ENCODE measurements around the gene ACACA. TPM values are rescaled to one million over a fixed set of nuclear protein-coding genes. Genes with fewer than 3 reads are reported as not detected.

The ACACA gene
- total and polyA plus RNA-seq, 2 donors (not counting 3 experiments of a cell fraction or from before 2014, with no cell fraction given): 55.3 to 124 TPM

GRCh38 chr17:37207103-37207502, 199.5 kb downstream of the ACACA start:
- CTCF ChIA-PET: no interaction called here
- H3K36me3 ChIP-seq (ENCODE audit: control insufficient read depth in 2 of 2, extremely low read depth in 1 of 2, insufficient read depth in 2 of 2, low read length in 2 of 2): peaks cover 3 to 28% of the 10 kb centered on the region in 2 experiments
- H3K4me3 ChIP-seq (replicated peaks in 1 of 3; ENCODE audit: insufficient read depth in 1 of 3, low read depth in 1 of 3, low read length in 3 of 3): no peak overlapping the region
- no peak overlapping the region for H3K9ac ChIP-seq (replicated peaks; ENCODE audit: extremely low read depth, insufficient read depth, low read length)
- no peaks in the 10 kb centered on the region for H3K9me3 ChIP-seq (replicated peaks; ENCODE audit: control insufficient read depth, insufficient read depth, low read length)
- H3K79me2 ChIP-seq (ENCODE audit: control insufficient read depth, insufficient read depth, low read length): no peaks in the 10 kb centered on the region
- FAIRE-seq: no peak
- H2AFZ ChIP-seq (ENCODE audit: low read depth, low read length): no peak overlapping the region
- no peak overlapping the region for H3K4me2 ChIP-seq (ENCODE audit: insufficient read depth, low read length)
- H3K27ac ChIP-seq (ENCODE audit: insufficient read depth, low read depth, low read length): no peak overlapping the region
- no peaks in the 10 kb centered on the region for H4K20me1 ChIP-seq (replicated peaks; ENCODE audit: control insufficient read depth, extremely low read depth, insufficient read depth, low read length)
- BruUV-seq (replicated peaks): no TSS peak
- no peaks in the 10 kb centered on the region for H3K27me3 ChIP-seq (ENCODE audit: control insufficient read depth in 2 of 2, insufficient read depth in 2 of 2, low read length in 2 of 2)
- dilution Hi-C loops (cut with MboI; ENCODE audit: extremely low pct_ligation_motif_present, low sequenced_read_pairs) (no loop called here), intact Hi-C loops (cut with micrococcal nuclease) (loop anchor here (5.0 kb wide), 1 partner anchor 70 kb away; no protein-coding TSS in a partner anchor)
- no peaks in the 10 kb centered on the region for H3K9me1 ChIP-seq (replicated peaks; ENCODE audit: control insufficient read depth, extremely low read depth, insufficient read depth, low read length)
- H3K4me1 ChIP-seq (ENCODE audit: control insufficient read depth, extremely low read depth, insufficient read depth, low read length): no peaks in the 10 kb centered on the region
- POLR2A ChIA-PET: interaction anchor here (0.5 kb wide), 1 partner anchor 11 kb away, joined by 5 read pairs; no protein-coding TSS in a partner anchor
- TF ChIP-seq MAX (IDR thresholded peaks at IDR 0.05; ENCODE audit: insufficient read depth, insufficient read length): no peak
- TF ChIP-seq EZH2 (IDR thresholded peaks at IDR 0.05; ENCODE audit: borderline replicate concordance, low read depth, low read length, severe bottlenecking): no peak
- no peak for TF ChIP-seq GATA2 (IDR thresholded peaks at IDR 0.05; ENCODE audit: insufficient read depth, insufficient read length, low read depth, low read length)
- TF ChIP-seq POLR2A (IDR thresholded peaks at IDR 0.05; ENCODE audit: low read depth, low read length): no peak
- TF ChIP-seq MYC (IDR thresholded peaks at IDR 0.05; ENCODE audit: low read depth, low read length): no peak
- TF ChIP-seq JUN (IDR thresholded peaks at IDR 0.05; ENCODE audit: borderline replicate concordance, insufficient read depth, insufficient read length, low read depth): no peak
- TF ChIP-seq CTCF (IDR thresholded peaks at IDR 0.05; ENCODE audit: extremely low read depth in 1 of 2, insufficient read depth in 1 of 2, low read depth in 1 of 2, low read length in 2 of 2): no peak
- TF ChIP-seq POLR2AphosphoS5 (IDR thresholded peaks at IDR 0.05; ENCODE audit: insufficient read depth, low read depth, low read length): no peak
- no peak for TF ChIP-seq FOS (IDR thresholded peaks at IDR 0.05; ENCODE audit: borderline replicate concordance, insufficient read depth, low read length)
- no peak for DNase-seq (ENCODE audit: low read depth, low spot score)

Data from endothelial cell of umbilical vein (primary cell).